IPS DF 4.7 (cell line): ENCODE results near the gene PLCB3.

Experiments
- DNase-seq: peaks from one replicate; pipeline ENCODE4 v3.0.0-alpha.2; 2013; ENCODE audit warnings: low spot score; ENCODE audit errors: extremely low read depth

Gene PLCB3

DNA sequence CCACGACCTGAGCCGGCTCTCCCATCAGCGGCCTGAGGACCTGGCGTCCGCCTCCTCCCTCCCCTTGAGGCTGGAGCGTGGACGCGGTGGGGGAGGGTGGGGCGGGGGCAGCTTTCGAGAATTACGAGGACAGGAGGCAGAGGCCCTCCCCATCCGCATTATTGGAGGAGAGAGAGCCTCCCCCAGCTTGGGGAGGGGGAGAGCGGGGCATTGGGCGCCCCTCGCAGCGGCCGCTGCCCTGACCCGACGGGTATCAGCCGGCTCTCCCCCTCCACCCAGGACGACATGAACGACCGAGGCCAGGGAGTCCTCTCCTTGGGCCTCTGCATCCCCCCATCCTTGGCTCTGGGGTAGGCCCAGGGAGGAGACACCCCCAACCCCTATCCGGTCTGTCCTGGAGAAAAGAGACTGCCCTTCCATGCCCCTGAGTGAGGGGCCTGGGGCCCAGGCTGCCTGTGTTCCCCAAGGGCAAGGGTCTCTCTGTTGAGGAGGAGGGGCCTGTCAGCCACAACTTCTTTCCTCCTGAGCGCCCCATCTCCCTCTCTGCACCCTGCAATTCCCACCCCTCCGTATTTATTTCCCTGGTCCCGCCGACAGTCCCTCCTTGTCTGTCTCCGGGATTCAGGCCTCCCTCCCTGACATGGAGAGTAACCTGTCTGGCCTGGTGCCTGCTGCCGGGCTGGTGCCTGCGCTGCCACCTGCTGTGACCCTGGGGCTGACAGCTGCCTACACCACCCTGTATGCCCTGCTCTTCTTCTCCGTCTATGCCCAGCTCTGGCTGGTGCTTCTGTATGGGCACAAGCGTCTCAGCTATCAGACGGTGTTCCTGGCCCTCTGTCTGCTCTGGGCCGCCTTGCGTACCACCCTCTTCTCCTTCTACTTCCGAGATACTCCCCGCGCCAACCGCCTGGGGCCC, 34.8 kb downstream of the PLCB3 start:
- DNase-seq, result no peak

GRCh38 chr11:64286801-64287159, 35.5 kb downstream of the PLCB3 start:
- DNase-seq, result no peak

- DNase-seq, result no peak
These were observed 36.5 kb downstream of the PLCB3 start for GRCh38 chr11:64287676-64288352.

GRCh38 chr11:64288353-64288750, 37.0 kb downstream of the PLCB3 start:
- DNase-seq, result no peak

DNA sequence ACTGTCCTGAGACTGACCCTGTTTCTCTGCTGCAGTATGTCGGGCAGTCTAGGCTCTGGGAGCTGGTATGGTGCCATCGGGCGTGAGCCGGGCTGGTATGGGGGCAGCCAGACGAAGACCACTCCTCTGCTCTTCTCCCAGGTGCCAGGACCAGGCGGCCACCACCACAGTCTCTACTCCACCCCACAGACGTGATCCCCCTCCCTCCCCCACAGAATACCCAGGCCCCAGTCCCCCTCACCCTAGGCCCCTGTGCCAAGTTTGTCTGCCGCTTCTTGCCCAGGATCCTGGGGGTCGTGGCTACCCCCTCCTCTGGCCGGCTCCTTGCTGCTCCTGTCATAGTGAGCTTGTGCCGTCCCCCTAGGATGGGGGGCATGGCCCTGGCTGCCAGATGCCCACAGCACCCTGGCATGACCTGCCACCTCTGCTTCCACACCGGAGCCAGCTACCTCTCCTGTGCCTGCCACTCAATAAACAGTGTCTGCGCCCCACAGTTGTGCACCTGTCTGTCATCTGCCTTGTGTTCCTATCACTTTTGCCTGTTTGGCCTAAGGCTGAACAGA, 37.8 kb downstream of the PLCB3 start:
- no peak for DNase-seq

DNA sequence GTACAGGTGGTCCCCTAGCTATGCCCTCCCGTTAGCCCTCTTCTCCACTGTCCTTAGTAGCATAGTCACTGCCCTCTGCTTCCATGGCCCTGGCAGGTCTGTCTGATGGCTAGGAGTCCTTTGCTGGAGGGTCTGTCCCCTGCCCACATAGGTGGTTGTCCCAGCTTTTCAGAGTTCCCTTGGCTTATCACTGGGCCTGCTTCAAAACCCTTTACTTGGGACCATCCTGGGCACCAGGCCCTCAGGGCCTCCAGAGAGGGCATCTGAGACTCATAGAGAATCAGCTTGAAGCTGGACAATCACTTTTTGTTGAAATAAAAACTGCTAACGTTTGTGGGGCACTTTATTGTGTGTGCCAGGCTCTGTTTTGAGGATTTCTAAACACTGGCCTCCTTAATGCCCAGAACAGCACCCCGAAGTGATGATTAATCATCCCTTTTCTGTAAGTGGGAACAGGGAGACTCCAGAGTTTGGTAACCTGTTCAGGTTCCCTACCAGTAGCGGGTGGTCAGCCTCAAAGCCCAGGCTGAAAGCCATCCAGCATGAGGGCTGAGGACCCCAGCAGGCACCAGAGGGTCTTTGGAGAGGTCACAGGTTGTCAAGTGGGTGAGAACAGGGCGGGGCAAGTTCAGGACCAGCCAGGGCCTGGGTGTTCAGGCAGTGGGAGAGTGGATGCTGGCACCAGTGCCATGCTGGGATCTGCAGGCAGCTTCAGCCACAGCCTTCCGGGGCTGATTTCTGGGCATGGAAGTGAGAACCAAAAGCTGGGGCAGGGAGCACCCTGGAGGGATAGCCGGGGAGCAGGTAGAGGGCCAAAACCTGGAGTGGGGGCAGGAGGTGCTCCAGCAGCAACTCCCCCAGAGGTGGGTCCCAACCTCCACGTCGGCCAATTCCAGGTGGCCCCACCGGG, 39.3 kb downstream of the PLCB3 start:
- no peak for DNase-seq

GRCh38 chr11:64291262-64291751, 40.0 kb downstream of the PLCB3 start, which contains the start of gene KCNK4:
Gene KCNK4, plus strand, starts transcription at chr11:64291302. Its CDS starts 1,717 bp downstream, at chr11:64293019.
- no peak for DNase-seq

GRCh38 chr11:64291752-64292459, 40.6 kb downstream of the PLCB3 start:
- DNase-seq, result no peak

DNA sequence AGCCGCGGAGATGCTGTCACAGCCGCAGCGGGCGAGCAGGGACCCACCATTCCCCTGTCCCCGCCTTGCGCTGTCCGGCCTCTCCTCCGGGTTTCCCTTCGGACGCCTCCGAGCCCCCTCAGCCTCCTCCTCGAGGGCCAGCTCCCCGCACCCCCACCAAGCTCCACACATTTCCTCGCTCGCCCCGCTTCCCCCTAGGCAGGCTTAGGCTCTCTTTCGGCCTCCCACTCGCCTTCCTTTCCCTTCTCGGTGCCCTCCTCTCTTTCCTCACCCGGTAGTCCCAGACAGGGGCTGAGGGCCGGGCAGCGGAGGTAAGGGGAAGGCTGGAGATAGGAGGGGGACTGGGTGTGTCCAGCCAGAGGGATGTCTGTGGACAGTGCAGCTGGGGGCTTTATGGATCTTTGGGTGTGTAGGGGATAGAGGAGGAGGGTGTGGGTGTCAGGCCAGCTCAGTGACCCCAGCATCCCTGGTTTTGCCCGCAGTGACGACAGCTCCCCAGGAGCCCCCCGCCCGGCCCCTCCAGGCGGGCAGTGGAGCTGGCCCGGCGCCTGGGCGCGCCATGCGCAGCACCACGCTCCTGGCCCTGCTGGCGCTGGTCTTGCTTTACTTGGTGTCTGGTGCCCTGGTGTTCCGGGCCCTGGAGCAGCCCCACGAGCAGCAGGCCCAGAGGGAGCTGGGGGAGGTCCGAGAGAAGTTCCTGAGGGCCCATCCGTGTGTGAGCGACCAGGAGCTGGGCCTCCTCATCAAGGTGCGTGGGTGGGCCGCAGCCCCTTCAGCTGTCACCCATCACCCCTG, 41.3 kb downstream of the PLCB3 start:
- no peak for DNase-seq

- DNase-seq, result no peak
These were observed 43.4 kb downstream of the PLCB3 start for GRCh38 chr11:64294774-64295173.

- no peak for DNase-seq
These were observed 44.4 kb downstream of the PLCB3 start for GRCh38 chr11:64295760-64296159.

- DNase-seq, result no peak
These were observed 44.9 kb downstream of the PLCB3 start for GRCh38 chr11:64296236-64296635.

DNA sequence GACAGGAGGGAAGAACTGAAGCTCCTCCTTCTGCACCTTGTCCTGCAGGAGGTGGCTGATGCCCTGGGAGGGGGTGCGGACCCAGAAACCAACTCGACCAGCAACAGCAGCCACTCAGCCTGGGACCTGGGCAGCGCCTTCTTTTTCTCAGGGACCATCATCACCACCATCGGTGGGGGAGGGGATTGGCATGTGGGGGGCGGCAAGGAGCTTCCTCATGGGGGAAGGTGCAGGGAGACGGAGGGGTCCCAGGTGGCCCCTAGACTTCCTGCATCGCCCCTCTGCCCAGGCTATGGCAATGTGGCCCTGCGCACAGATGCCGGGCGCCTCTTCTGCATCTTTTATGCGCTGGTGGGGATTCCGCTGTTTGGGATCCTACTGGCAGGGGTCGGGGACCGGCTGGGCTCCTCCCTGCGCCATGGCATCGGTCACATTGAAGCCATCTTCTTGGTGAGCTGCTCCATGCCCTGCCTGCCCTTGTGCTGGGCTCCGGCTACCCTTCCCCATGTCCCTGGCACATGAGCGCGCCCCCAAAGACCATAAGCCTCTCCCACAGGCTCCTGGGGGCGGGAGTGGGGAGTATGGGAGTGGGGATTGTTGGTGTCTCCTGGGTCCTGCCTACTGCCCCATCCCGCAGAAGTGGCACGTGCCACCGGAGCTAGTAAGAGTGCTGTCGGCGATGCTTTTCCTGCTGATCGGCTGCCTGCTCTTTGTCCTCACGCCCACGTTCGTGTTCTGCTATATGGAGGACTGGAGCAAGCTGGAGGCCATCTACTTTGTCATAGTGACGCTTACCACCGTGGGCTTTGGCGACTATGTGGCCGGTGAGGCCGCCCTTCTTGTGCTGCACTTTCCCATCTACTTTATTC, 45.7 kb downstream of the PLCB3 start:
- DNase-seq, result no peak

DNA sequence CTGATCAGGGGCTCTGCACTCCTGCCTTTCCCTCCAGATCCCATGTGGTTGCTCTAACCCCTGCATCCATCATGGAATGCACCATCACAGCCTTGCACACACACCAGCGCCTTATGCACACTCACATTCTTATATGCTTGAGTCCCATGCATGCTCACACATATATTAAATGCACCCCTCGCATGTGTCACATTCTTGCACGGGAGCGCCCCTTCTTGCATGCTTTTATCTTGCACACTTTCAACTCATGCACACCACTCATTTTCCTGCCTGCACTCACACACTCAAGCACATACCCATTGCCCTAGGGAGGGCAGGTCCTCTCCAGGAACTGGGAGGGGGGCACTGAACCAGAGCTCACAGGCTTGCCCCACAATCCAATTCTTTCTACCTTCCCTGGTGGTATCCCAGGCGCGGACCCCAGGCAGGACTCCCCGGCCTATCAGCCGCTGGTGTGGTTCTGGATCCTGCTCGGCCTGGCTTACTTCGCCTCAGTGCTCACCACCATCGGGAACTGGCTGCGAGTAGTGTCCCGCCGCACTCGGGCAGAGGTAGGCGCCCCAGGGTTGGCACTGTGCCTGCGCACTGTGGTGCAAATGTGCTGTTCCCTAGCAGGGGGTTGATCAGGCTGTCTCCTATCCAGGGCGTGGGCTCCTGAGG, 46.5 kb downstream of the PLCB3 start:
- DNase-seq, result no peak

GRCh38 chr11:64298966-64299846, 47.9 kb downstream of the PLCB3 start:
- no peak for DNase-seq

- no peak for DNase-seq
These were observed 48.7 kb downstream of the PLCB3 start, which contains the start of gene CATSPERZ for GRCh38 chr11:64299847-64300648. Gene CATSPERZ, plus strand, starts transcription at chr11:64300358. Its CDS starts 53 bp downstream, at chr11:64300411.
